Lower lobe of right lung (tissue), 2 donors: Measurements from ENCODE around the gene OGA. TPM values are rescaled to one million over a fixed set of nuclear protein-coding genes. Genes with fewer than 3 reads are reported as not detected.

Source experiments
- ATAC-seq, 2 donors: fragments of 200-7000 bp; cut with Tn5 transposase; one replicate each; pipeline ENCODE4 v1.9.1; 2020 to 2022; ENCODE audit warnings: mild to moderate bottlenecking in 2 of 2, moderate library complexity in 2 of 2
- DNase-seq: peaks from one replicate; pipeline ENCODE4 v3.0.0-alpha.2; 2020
- H3K27ac ChIP-seq: fragments of 200-600 bp; one replicate; pipeline ENCODE4 v1.8.0; 2022
- H3K27me3 ChIP-seq: fragments of 200-600 bp; one replicate; pipeline ENCODE4 v1.8.0; 2022; ENCODE audit warnings: low read depth
- H3K36me3 ChIP-seq: fragments of 200-600 bp; one replicate; pipeline ENCODE4 v1.8.0; 2022; ENCODE audit warnings: mild to moderate bottlenecking
- H3K4me1 ChIP-seq: fragments of 200-600 bp; one replicate; pipeline ENCODE4 v1.8.0; 2022
- H3K4me3 ChIP-seq: fragments of 200-600 bp; one replicate; pipeline ENCODE4 v1.8.0; 2022; ENCODE audit warnings: mild to moderate bottlenecking
- H3K9me3 ChIP-seq: fragments of 200-600 bp; one replicate; pipeline ENCODE4 v1.8.0; 2022
- CTCF ChIP-seq: fragments of 200-600 bp; IDR thresholded peaks from one replicate; pipeline ENCODE4 v1.8.0; 2022; ENCODE audit warnings: antibody characterized with exemption, mild to moderate bottlenecking
- intact Hi-C: fragments of 100-400 bp; cut with DNase I; formaldehyde crosslinking; loops from one replicate; pipeline ENCODE4 v1.11.0; 2022
- total RNA-seq: library from RNA; stranded (reverse); fragmentation: NEBNext Ultra II Directional; extraction: Animal tissue kit (Norgen Biotek cat#: 25700); gene quantifications from one replicate; pipeline ENCODE4 v1.2.1, GENCODE V29; 2021
- donor health status: DM: no; HTN: yes; CAD: no; lungs with severe emphysema.

OGA gene
- total RNA-seq, 1 donor from 2014 or later: 113 TPM

- ATAC-seq (peak in 1 of 2 donors; percentile 5), DNase-seq (peak; percentile 66)
- peak overlapping the region; percentile 49 for H3K27ac ChIP-seq
- TF ChIP-seq CTCF: no peak
- no peaks in the 10 kb centered on the region for H3K9me3 ChIP-seq
- H3K4me3 ChIP-seq: peak overlapping the region; percentile 61
- peaks cover 33% of the 10 kb centered on the region for H3K4me1 ChIP-seq
- intact Hi-C loops: no loop called here
- no peaks in the 10 kb centered on the region for H3K36me3 ChIP-seq
- no peaks in the 10 kb centered on the region for H3K27me3 ChIP-seq
These were observed 11.5 kb upstream of the OGA start for GRCh38 chr10:101829561-101830315.

GRCh38 chr10:101828766-101829551 lies 10.7 kb upstream of the OGA start:
- TF ChIP-seq CTCF: no peak
- Histone ChIP-seq H3K27me3 (no peaks in the 10 kb centered on the region), H3K9me3 (no peaks in the 10 kb centered on the region), H3K36me3 (no peaks in the 10 kb centered on the region), H3K27ac (no peak overlapping the region), H3K4me3 (peak overlapping the region; percentile 61), H3K4me1 (peaks cover 26% of the 10 kb centered on the region)
- intact Hi-C loops: no loop called here
- DNase-seq: peak; percentile 53
- no peak for ATAC-seq

GRCh38 chr10:101827919-101828600 lies 9.8 kb upstream of the OGA start:
- Histone ChIP-seq H3K27ac (no peak overlapping the region), H3K4me3 (no peak overlapping the region), H3K36me3 (no peaks in the 10 kb centered on the region), H3K27me3 (no peaks in the 10 kb centered on the region), H3K9me3 (no peaks in the 10 kb centered on the region), H3K4me1 (peaks cover 26% of the 10 kb centered on the region)
- intact Hi-C loops: no loop called here
- TF ChIP-seq CTCF: no peak
- no peak for ATAC-seq
- peak; percentile 19 for DNase-seq

- Histone ChIP-seq H3K9me3 (no peaks in the 10 kb centered on the region), H3K4me3 (no peak overlapping the region), H3K27ac (no peak overlapping the region), H3K4me1 (peaks cover 26% of the 10 kb centered on the region), H3K36me3 (no peaks in the 10 kb centered on the region), H3K27me3 (no peaks in the 10 kb centered on the region)
- intact Hi-C loops: no loop called here
- no peak for ATAC-seq
- no peak for TF ChIP-seq CTCF
- peak; percentile 6 for DNase-seq
These were observed 8.7 kb upstream of the OGA start for GRCh38 chr10:101826852-101827434.

- ATAC-seq: no peak
- intact Hi-C loops: no loop called here
- DNase-seq: no peak
- Histone ChIP-seq H3K9me3 (no peaks in the 10 kb centered on the region), H3K27me3 (no peaks in the 10 kb centered on the region), H3K27ac (no peak overlapping the region), H3K4me1 (peaks cover 7% of the 10 kb centered on the region), H3K4me3 (no peak overlapping the region), H3K36me3 (no peaks in the 10 kb centered on the region)
- no peak for TF ChIP-seq CTCF
These were observed 6.5 kb upstream of the OGA start for GRCh38 chr10:101824736-101825135.
